Activated naive CD8-positive, alpha-beta T cell treated with anti-CD3 and anti-CD28 coated beads, Interleukin-2, amount 50 U/mL, for 16 hours (primary cell): ENCODE results near the gene RBM4.
"Not testable (repeated sequence)": the region's sequence is repeated elsewhere in the genome, so short reads cannot be mapped to it uniquely, and the experiment has no call there.

Experiments used
- DNase-seq: peaks from one replicate; pipeline ENCODE4 v3.0.0-alpha.2; 2020; ENCODE audit warnings: low read depth, low spot score

Gene RBM4

GRCh38 chr11:66616379-66617154, 21.9 kb upstream of the RBM4 start, which contains the start of gene RBM14:
RBM14 (plus strand) TSS chr11:66616630; CDS start chr11:66616721, 91 bp downstream.
- DNase-seq: peak; percentile 97

GRCh38 chr11:66617155-66617834, 21.2 kb upstream of the RBM4 start:
- no peak for DNase-seq

GRCh38 chr11:66619080-66619554, 19.4 kb upstream of the RBM4 start:
- DNase-seq: no peak

- no peak for DNase-seq
These were observed 14.1 kb upstream of the RBM4 start for GRCh38 chr11:66624450-66624849.

- DNase-seq: no peak
These were observed 13.3 kb upstream of the RBM4 start for GRCh38 chr11:66625041-66625751.

- no peak for DNase-seq
These were observed 12.8 kb upstream of the RBM4 start for GRCh38 chr11:66625752-66626149.

GRCh38 chr11:66626382-66626781, 12.1 kb upstream of the RBM4 start:
- no peak for DNase-seq

GRCh38 chr11:66626926-66627325, 11.6 kb upstream of the RBM4 start:
- DNase-seq: no peak

GRCh38 chr11:66628061-66628603, 10.4 kb upstream of the RBM4 start:
- no peak for DNase-seq

GRCh38 chr11:66629356-66629755, 9.1 kb upstream of the RBM4 start:
- DNase-seq: no peak

GRCh38 chr11:66631883-66632282, 6.6 kb upstream of the RBM4 start:
- DNase-seq: no peak

- no peak for DNase-seq
These were observed 5.6 kb upstream of the RBM4 start for GRCh38 chr11:66632952-66633351.

- DNase-seq: no peak
These were observed 2.1 kb upstream of the RBM4 start for GRCh38 chr11:66636411-66636810.

GRCh38 chr11:66637557-66638176, 836 bp upstream of the RBM4 start:
- no peak for DNase-seq

GRCh38 chr11:66639066-66639813, 737 bp downstream of the RBM4 start:
- no peak for DNase-seq

GRCh38 chr11:66639814-66640340, 1.4 kb downstream of the RBM4 start:
- not testable (repeated sequence) for DNase-seq

GRCh38 chr11:66641834-66642233, 3.3 kb downstream of the RBM4 start:
- DNase-seq: no peak

- no peak for DNase-seq
These were observed 5.4 kb downstream of the RBM4 start for GRCh38 chr11:66643745-66644437.

- DNase-seq: no peak
These were observed 8.3 kb downstream of the RBM4 start for GRCh38 chr11:66646828-66647227.

- DNase-seq: no peak
These were observed 11.4 kb downstream of the RBM4 start for GRCh38 chr11:66649903-66650302.
